ENCODE results near the gene OR9Q1.
"Not testable (repeated sequence)": the region's sequence is repeated elsewhere in the genome, so short reads cannot be mapped to it uniquely, and the experiment has no call there.

Gene OR9Q1

GRCh38 chr11:58023435-58023931 is at the start of gene OR9Q1:
Gene OR9Q1 (plus strand): TSS chr11:58023881. CDS start chr11:58179445, 155,564 bp downstream.
- DNase-seq (ENCODE audit: low spot score): no peak

- DNase-seq (ENCODE audit: low spot score): no peak
Measured at GRCh38 chr11:57974132-57974531, 49.5 kb upstream of the OR9Q1 start.

GRCh38 chr11:57974848-57975601 is 48.7 kb upstream of the OR9Q1 start:
- peak; percentile 70 for DNase-seq (ENCODE audit: low spot score)

GRCh38 chr11:57977709-57978108 is 46.0 kb upstream of the OR9Q1 start:
- no peak for DNase-seq (ENCODE audit: low spot score)

- DNase-seq (ENCODE audit: low spot score): no peak
Measured at GRCh38 chr11:57978686-57979531, 44.8 kb upstream of the OR9Q1 start.

GRCh38 chr11:57979532-57980079 is 44.1 kb upstream of the OR9Q1 start:
- no peak for DNase-seq (ENCODE audit: low spot score)

- DNase-seq (ENCODE audit: low spot score): no peak
Measured at GRCh38 chr11:57980201-57980600, 43.5 kb upstream of the OR9Q1 start.

GRCh38 chr11:57981536-57981935 is 42.1 kb upstream of the OR9Q1 start:
- DNase-seq (ENCODE audit: low spot score): no peak

- no peak for DNase-seq (ENCODE audit: low spot score)
Measured at GRCh38 chr11:57982776-57983175, 40.9 kb upstream of the OR9Q1 start.

GRCh38 chr11:57983191-57983590 is 40.5 kb upstream of the OR9Q1 start:
- no peak for DNase-seq (ENCODE audit: low spot score)

GRCh38 chr11:57999523-57999922 is 24.2 kb upstream of the OR9Q1 start:
- not testable (repeated sequence) for DNase-seq (ENCODE audit: low spot score)

- not testable (repeated sequence) for DNase-seq (ENCODE audit: low spot score)
Measured at GRCh38 chr11:58000021-58000420, 23.7 kb upstream of the OR9Q1 start.

- DNase-seq (ENCODE audit: low spot score): no peak
Measured at GRCh38 chr11:58000699-58001098, 23.0 kb upstream of the OR9Q1 start.

- no peak for DNase-seq (ENCODE audit: low spot score)
Measured at GRCh38 chr11:58003036-58003435, 20.6 kb upstream of the OR9Q1 start.

- no peak for DNase-seq (ENCODE audit: low spot score)
Measured at GRCh38 chr11:58003591-58003990, 20.1 kb upstream of the OR9Q1 start.

GRCh38 chr11:58004664-58005063 is 19.0 kb upstream of the OR9Q1 start:
- no peak for DNase-seq (ENCODE audit: low spot score)

GRCh38 chr11:58006940-58007339 is 16.7 kb upstream of the OR9Q1 start:
- DNase-seq (ENCODE audit: low spot score): no peak

- DNase-seq (ENCODE audit: low spot score): no peak
Measured at GRCh38 chr11:58011771-58012170, 11.9 kb upstream of the OR9Q1 start.

- no peak for DNase-seq (ENCODE audit: low spot score)
Measured at GRCh38 chr11:58024601-58025091, 965 bp downstream of the OR9Q1 start.

- DNase-seq (ENCODE audit: low spot score): no peak
Measured at GRCh38 chr11:58027341-58027740, 3.7 kb downstream of the OR9Q1 start.

GRCh38 chr11:58028687-58029411 is 5.2 kb downstream of the OR9Q1 start:
- DNase-seq (ENCODE audit: low spot score): no peak

GRCh38 chr11:58030653-58031052 is 7.0 kb downstream of the OR9Q1 start, which contains the start of gene OR6Q1:
Gene OR6Q1 (plus strand): TSS chr11:58030953. CDS start chr11:58030953, 0 bp downstream.
- no peak for DNase-seq (ENCODE audit: low spot score)

All from left forelimb (tissue), 1 donor.